ENCODE results near the gene TBXAS1.

Gene TBXAS1

GRCh38 chr7:139947021-139947420 lies 118.0 kb downstream of the TBXAS1 start:
- DNase-seq: no peak

- DNase-seq: no peak
Measured at GRCh38 chr7:139948167-139948566, 119.1 kb downstream of the TBXAS1 start.

GRCh38 chr7:139948587-139949335 lies 119.7 kb downstream of the TBXAS1 start:
- DNase-seq: no peak

GRCh38 chr7:139949629-139950028 lies 120.6 kb downstream of the TBXAS1 start:
- DNase-seq: no peak

- DNase-seq: no peak
Measured at GRCh38 chr7:139950881-139951525, 121.9 kb downstream of the TBXAS1 start.

GRCh38 chr7:139953229-139953628 lies 124.2 kb downstream of the TBXAS1 start:
- no peak for DNase-seq

- DNase-seq: no peak
Measured at GRCh38 chr7:139955109-139955820, 126.2 kb downstream of the TBXAS1 start.

GRCh38 chr7:139958599-139959284 lies 129.7 kb downstream of the TBXAS1 start:
- peak; percentile 50 for DNase-seq

- DNase-seq: no peak
Measured at GRCh38 chr7:139959285-139959628, 130.2 kb downstream of the TBXAS1 start.

- peak; percentile 32 for DNase-seq
Measured at GRCh38 chr7:139959718-139960117, 130.7 kb downstream of the TBXAS1 start.

- no peak for DNase-seq
Measured at GRCh38 chr7:139960157-139960556, 131.1 kb downstream of the TBXAS1 start.

GRCh38 chr7:139965942-139966628 lies 137.0 kb downstream of the TBXAS1 start:
- DNase-seq: no peak

- no peak for DNase-seq
Measured at GRCh38 chr7:139966949-139967348, 137.9 kb downstream of the TBXAS1 start.

- no peak for DNase-seq
Measured at GRCh38 chr7:139968931-139969330, 139.9 kb downstream of the TBXAS1 start.

- no peak for DNase-seq
Measured at GRCh38 chr7:139972029-139972428, 143.0 kb downstream of the TBXAS1 start.

- DNase-seq: no peak
Measured at GRCh38 chr7:139973101-139974050, 144.3 kb downstream of the TBXAS1 start.

- no peak for DNase-seq
Measured at GRCh38 chr7:139974179-139974811, 145.2 kb downstream of the TBXAS1 start.

GRCh38 chr7:139976055-139976837 lies 147.2 kb downstream of the TBXAS1 start:
- DNase-seq: no peak

- DNase-seq: no peak
Measured at GRCh38 chr7:139976838-139977656, 148.0 kb downstream of the TBXAS1 start.

Data from right kidney (tissue), 1 donor.